ENCODE data around the gene KCNJ1.

The KCNJ1 gene

GRCh38 chr11:128846985-128847384, 20.1 kb downstream of the KCNJ1 start:
- no peak for DNase-seq

GRCh38 chr11:128845334-128845780, 21.7 kb downstream of the KCNJ1 start:
- no peak for DNase-seq

GRCh38 chr11:128843198-128843785, 23.8 kb downstream of the KCNJ1 start:
- no peak for DNase-seq

GRCh38 chr11:128841461-128842072, 25.5 kb downstream of the KCNJ1 start:
- no peak for DNase-seq

GRCh38 chr11:128840783-128841182, 26.3 kb downstream of the KCNJ1 start:
- DNase-seq, result no peak

- DNase-seq, result no peak
Measured at GRCh38 chr11:128840137-128840536, 27.0 kb downstream of the KCNJ1 start.

- DNase-seq, result no peak
Measured at GRCh38 chr11:128839081-128839480, 28.0 kb downstream of the KCNJ1 start.

- DNase-seq, result no peak
Measured at GRCh38 chr11:128837627-128838026, 29.5 kb downstream of the KCNJ1 start.

- no peak for DNase-seq
Measured at GRCh38 chr11:128835741-128836430, 31.2 kb downstream of the KCNJ1 start.

- no peak for DNase-seq
Measured at GRCh38 chr11:128834157-128834556, 32.9 kb downstream of the KCNJ1 start.

GRCh38 chr11:128832121-128832497, 35.0 kb downstream of the KCNJ1 start:
- no peak for DNase-seq

- peak; percentile 84 for DNase-seq
Measured at GRCh38 chr11:128831174-128832120, 35.6 kb downstream of the KCNJ1 start.

- DNase-seq, result no peak
Measured at GRCh38 chr11:128830290-128831173, 36.6 kb downstream of the KCNJ1 start.

GRCh38 chr11:128828350-128828749, 38.7 kb downstream of the KCNJ1 start:
- no peak for DNase-seq

GRCh38 chr11:128827191-128827893, 39.8 kb downstream of the KCNJ1 start:
- DNase-seq, result no peak

- DNase-seq, result no peak
Measured at GRCh38 chr11:128825050-128825784, 41.9 kb downstream of the KCNJ1 start.

- DNase-seq, result no peak
Measured at GRCh38 chr11:128824191-128825049, 42.7 kb downstream of the KCNJ1 start.

GRCh38 chr11:128823753-128824152, 43.3 kb downstream of the KCNJ1 start:
- DNase-seq, result no peak

- DNase-seq, result no peak
Measured at GRCh38 chr11:128822130-128822529, 45.0 kb downstream of the KCNJ1 start.

- DNase-seq, result no peak
Measured at GRCh38 chr11:128821556-128821955, 45.5 kb downstream of the KCNJ1 start.

Measured in activated naive CD4-positive, alpha-beta T cell treated with anti-CD3 and anti-CD28 coated beads, Interleukin-2, amount 50 U/mL, for 16 hours (primary cell).